GM20431 (cell line): ENCODE results near the gene MAP2K5.

Source experiments
- in situ Hi-C: fragments of 300-500 bp; cut with MseI, MboI; formaldehyde crosslinking; loops from one replicate; pipeline ENCODE4 v1.15.0; 2020; ENCODE audit warnings: low sequenced_read_pairs; ENCODE audit not compliant: unreplicated experiment

The MAP2K5 gene

DNA sequence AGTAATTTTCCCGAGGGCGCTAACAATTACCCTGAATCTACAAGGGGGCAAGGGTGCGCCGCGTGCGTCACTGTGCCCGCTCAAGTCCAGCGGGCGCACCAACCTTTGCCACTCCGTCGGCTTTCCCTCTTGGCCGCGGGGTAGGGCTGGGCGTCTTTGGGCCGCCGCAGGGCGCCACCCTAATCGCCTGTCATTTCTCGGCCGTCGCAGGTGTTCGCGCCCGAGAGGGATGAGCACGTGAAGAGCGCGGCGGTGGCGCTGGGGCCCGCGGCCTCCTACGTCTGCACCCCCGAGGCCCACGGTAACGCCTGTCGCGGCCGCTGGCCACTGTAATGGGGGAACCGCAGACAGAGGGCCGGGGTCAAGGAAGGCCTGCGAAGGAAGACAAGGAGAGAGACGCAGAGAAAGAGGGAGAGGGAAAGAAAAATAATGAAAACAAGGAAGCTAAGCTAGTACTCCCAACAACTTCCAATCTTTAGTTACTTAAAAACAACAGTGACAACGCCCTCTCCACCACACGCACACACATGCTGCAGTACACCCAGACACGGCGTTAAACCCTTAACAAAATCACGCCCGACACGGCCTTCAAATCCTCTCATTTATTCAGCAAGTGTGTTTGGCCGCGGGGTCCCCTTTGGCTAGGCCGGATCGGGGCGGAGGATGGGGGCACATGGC lies 286.6 kb downstream of the MAP2K5 start:
- in situ Hi-C loops, result loop anchor here (25.0 kb wide), 1 partner anchor 892 kb away; no protein-coding TSS in a partner anchor

DNA sequence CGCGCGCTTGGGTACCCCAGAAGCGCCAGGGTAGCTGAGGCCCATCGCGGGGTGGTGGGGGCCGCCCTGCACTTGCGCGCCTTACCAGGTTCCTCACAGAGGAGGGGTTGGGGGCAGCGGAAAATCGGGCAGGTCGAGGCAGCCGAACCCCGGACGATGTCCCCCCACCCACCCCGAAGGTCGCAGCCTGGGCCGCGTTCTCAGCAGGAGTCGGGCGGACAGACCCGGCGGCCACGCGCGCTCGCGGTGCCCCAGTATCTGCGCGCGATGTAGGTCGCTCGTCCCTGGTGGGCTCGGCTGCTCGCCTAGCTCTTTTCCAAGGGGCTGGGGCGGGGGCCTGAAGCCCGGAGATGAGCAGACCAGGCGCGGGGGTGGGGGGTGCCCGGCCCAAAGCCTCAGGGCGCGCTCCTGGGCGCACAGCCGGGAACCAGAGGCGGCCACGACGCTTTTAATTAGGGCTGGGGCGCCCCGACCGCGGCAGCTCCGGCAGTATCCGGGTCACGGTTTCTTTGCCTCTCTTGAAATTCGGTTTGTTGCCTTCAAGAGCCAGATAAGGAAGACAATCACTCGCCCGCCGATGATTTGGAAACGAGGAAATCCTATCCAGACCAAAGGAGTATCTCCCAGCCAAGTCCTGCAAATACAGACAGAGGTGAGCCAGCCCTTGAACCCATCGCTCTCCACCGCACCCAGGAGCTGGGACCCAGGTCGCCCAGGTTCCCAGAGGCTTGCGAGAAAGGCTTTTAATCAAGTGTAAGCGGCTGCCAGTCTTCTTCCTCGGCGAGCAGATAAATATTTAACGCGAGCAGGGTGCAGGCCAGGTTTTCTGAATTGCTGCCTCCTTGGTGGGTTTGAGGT lies 287.4 kb downstream of the MAP2K5 start:
- in situ Hi-C loops, result loop anchor here (10.0 to 25.0 kb wide), 2 partner anchors 365 to 893 kb away; no protein-coding TSS in a partner anchor

DNA sequence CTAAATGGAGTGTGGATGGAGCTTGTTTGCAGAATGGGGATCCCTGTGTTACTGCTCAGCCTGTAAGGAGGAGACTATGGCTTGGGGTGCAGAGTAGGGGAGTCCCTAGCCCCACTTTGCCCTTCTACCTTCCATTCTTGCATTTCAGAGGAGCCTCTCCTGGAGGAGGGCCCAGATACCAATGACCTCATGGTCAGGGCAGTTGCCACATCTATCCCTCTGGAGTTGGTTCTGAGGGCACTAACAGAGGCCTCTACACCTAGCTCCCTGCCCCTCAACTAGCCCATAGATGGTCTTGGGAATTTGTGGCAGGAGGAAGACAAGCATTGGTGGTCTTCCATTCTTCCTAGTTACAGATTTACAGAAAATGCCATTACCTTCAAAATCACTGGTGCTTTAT lies 288.9 kb downstream of the MAP2K5 start:
- in situ Hi-C loops, result loop anchor here (10.0 to 25.0 kb wide), 2 partner anchors 367 to 894 kb away; no protein-coding TSS in a partner anchor

DNA sequence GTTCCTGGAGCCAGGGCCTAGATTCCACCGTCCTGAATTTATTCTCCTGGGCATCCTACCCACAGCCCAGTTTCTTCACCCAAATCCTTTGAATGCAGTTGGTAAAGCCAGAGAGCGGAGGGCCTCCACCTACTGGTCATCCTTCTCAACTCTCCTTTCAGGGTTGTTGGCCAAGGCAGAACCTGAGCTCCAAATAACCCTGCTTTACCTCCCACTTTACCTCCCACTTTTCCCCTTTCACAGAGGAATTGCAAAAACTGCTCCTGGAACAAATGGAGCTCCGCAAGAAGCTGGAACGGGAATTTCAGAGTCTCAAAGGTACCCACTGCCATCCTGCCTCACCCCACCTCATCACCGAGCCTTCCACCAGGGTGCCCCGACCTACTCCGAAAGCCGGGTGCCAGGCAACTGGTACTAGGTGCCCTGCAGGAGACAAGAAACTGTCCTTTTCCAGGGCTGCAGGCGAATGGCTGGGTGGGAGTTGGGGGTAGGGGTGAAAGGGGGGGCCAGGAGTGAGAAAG lies 289.6 kb downstream of the MAP2K5 start:
- in situ Hi-C loops, result loop anchor here (10.0 to 25.0 kb wide), 2 partner anchors 367 to 895 kb away; no protein-coding TSS in a partner anchor

DNA sequence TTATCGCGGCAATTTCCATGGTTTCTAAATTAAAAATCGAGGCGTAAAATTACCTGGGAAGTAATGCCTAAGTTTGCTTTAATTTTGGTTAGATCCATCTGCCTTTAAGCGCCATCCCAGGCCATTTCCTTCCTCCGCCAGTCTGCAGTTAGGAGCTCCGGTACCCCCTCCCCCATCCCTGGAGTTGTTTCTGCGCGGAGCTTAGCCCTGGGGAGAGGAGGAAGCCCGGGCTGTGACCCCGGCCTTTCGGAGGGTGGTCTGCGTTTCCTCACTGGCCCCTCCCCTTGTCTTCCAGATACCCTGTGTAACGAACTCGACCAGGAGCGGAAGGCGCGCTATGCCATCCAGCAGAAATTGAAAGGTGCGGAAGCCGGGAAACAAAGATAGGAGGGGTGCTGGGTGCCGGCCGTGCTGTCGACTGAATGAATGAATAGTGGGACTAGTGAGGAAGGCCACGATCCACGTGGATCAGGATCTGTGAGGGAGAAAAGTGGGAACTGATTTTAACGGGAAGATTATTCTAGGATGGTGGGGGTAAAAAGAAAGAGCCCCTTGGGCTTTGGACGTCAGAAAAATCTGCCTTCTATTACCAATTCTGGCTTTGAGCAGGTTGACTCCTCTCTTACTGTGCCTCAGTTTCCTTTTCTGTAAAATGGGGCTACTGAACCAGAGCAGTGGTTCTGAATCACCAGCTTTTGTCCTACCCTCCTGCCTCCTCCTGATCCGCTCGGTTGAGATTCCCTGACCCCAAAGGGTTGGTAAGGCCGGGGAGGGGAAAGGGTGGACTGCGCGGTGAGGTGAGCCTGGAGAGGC lies 290.6 kb downstream of the MAP2K5 start:
- in situ Hi-C loops, result loop anchor here (10.0 to 25.0 kb wide), 2 partner anchors 368 to 896 kb away; no protein-coding TSS in a partner anchor

DNA sequence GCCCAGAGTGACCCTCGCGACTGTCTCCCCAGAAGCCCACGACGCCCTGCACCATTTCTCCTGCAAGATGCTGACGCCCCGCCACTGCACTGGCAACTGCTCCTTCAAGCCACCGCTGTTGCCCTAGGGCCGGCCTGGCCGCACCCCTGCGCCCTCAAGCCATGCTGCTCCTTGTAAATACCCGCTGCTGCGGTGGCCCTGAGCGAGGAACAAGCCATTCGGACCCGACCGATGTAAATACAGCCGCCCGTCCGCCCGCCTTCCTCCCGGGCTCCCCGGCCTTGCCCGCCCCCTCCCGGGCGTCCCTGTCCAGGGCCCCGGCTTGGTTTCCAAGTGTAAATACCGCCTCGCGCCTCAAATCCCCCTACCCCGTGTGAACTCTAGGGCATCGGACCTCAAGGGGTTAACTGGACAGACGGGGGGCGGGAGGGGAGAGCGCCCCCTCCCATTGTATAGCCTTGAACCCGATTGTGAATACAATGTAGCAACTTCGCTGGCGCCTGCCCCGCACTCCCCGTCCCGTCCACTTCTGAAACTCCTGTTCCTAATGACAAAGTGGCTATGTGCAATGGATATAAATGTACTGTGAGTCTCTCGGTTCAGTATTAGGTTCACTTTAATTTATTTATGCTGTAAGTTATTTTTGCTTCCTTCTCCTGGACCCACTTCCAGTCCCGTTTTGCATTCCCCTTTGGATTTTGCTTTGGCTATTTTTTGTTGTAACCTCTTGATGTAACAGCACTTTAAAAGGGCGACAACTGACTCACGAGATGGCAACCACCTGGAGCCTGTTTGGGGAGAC lies 291.4 kb downstream of the MAP2K5 start:
- in situ Hi-C loops, result loop anchor here (10.0 to 25.0 kb wide), 2 partner anchors 369 to 897 kb away; no protein-coding TSS in a partner anchor

DNA sequence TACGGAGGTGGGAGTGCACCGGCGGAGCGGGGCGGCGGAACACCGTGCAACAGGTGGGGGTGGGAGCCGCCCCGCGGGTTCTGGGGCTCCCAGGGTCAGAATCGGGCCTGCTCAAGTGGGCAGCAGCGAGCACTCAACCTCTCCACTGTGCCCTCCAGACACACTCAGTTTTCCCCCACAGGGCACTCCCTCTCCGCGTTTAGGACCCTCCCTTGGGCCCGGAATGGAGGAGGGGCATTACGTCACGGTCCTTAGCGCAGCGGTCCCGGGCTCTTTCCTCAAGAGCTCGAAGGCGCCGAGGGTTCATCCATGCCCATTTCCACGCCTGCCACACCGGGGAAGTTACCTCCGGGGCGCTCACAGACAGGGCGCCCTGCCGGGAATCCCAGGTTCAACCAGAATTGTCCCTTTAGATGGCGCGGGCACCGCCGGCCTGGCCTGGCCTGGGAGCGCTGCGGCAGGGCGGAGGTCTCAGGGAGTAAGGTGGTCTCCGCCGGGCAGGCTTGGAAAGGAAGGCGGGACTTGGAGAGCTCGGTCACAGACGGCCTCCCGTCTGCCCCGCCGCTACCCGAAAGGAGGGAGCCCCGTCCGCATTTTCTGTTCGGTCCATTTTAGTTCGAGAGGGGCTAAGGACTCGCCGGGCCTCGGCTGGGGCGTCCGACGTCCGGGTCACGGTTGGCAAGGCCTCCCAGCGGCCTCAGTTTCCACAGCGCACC lies 292.2 kb downstream of the MAP2K5 start:
- in situ Hi-C loops, result loop anchor here (10.0 to 25.0 kb wide), 2 partner anchors 370 to 897 kb away; no protein-coding TSS in a partner anchor

DNA sequence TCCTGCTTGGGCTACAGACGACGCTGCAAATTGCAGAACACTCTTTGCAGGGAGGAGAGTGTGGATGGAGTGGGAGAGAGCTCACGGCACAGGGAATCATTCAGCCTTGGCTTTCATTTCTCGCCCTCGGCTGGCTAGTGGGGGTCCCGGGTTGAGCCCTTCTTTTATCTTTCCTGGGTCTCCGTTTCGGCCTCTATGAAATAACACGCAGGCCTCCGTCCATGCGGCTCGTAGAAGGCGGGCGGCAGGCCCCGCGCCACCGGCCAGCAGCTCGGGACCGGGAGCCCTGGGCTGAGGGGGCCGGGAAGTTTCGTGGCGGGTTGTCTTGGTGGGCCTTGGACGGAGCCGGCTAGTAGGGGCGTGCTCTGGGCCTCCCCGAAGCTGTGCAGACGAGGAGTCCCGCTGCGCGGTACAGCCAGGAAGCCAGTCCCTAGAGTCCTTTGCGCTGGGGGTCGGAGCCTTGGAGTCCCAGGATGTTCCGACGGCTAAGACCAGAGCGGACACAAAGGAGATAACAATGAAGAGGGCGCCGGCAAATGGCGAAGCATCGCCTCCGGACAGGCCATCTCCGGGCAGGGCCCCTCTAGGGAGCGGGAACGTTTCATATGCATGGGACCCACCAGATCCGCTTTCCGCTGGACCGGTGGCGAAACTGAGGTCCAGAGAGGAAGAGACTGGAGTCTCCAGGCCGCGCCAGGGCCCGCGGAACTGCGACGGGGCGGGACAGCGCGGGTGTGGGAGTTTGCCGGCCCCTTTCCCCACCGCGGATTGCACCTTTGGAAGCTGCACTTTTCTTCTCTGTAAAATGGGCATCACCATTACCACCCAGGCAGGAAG lies 293.0 kb downstream of the MAP2K5 start:
- in situ Hi-C loops, result loop anchor here (10.0 to 25.0 kb wide), 2 partner anchors 371 to 898 kb away; no protein-coding TSS in a partner anchor

DNA sequence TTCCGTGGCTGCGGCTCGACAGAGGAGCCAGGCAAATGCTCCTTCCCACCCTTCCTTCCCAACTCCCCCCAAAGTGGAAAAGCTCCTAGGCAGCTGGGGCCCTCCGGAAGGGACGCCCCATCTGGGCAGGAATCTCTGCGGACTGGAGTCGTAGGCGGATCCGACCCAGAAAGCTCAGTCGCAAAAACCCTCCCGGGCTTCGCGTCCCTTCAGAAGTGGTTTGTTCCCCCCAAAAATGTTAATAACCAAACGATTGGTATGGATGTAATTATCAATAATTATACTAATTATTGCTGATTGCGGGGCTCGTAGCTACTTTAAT lies 293.6 kb downstream of the MAP2K5 start:
- in situ Hi-C loops, result loop anchor here (10.0 to 25.0 kb wide), 2 partner anchors 371 to 899 kb away; no protein-coding TSS in a partner anchor

DNA sequence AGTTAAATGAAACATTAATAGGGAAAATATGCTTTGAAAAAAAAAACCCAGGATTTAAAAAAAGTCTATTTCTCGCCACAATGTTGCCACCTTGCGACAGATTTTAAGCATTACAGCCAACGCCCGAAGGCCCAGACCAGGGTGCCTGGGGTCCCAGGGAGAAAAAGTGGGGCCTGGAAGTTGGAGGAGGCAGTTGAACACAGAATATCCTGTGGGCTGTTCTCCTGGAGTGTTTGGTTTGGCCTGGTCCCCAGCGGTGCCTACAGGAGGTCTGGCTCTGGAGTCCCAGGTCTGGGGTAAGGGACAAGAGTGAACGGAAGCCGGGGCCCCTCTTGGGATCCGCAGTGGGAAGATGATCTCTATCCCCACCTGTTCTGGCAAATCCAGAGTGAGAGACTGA lies 294.0 kb downstream of the MAP2K5 start:
- in situ Hi-C loops, result loop anchor here (10.0 to 25.0 kb wide), 2 partner anchors 372 to 899 kb away; no protein-coding TSS in a partner anchor

DNA sequence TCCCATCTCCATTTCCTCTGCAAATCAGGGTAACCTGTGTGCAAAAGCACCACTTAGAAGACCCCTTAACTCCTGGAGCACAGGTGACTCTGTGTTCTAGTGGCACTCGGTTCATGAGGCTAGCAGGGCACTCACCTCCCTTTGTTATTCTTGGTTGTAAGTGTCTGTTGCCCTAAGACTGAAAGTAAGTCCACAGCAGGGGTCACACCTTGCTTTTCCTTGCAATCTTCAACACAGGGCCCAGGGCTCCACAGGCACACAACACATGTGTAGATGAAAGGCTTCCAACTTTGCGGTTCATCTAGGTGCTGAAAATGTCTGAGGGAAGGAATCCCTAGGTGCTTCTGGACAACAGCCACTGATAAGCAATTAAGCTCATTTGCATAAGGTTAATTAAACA lies 294.5 kb downstream of the MAP2K5 start:
- in situ Hi-C loops, result loop anchor here (10.0 to 25.0 kb wide), 2 partner anchors 372 to 900 kb away; no protein-coding TSS in a partner anchor

DNA sequence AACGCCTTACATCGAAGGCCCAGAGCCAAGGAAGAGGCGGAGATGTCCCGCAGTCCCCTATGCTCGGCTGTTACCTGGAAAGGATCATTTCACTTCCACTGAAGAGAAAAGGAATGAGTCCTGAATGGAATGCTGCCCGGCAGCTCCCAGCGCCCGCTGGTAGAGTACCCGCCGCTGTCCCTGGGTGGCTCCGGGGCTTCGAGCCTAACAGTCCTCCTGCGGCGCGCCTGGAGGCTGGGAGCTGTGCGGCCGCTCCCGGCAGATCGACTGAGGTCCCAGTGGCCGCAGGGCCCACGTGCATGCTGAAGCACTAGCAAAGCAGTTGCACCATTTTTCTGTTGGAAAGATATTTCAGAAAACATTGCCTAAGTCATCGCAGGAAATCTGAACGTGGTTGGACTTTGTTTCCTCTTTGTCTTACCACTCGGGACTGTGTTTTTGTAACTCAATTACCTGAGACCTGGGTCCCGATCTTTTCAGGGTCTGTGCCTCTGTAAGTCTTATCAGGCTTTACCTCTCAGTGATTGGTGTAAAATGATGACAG lies 296.4 kb downstream of the MAP2K5 start:
- in situ Hi-C loops, result loop anchor here (10.0 to 25.0 kb wide), 2 partner anchors 374 to 902 kb away; no protein-coding TSS in a partner anchor

DNA sequence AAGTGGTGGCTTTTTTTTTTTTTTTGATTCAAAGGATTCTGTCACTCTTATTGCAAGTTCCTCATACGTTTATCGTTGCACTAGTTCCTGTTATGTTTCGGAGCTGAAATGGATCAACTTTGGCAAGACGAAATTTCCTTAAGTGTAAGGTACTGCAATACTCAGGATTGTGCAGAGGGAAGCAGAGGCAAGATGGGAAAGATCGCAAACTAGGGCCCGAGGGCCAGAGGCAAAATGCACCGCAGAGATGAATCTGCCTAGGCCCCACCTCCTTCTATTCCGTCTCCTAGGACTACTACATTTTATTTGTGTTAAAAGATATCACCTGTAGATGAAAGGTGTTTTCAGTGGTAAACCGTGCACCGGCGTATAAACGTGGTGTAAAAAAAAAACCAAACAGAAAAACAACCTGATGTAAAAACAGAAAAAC lies 297.0 kb downstream of the MAP2K5 start:
- in situ Hi-C loops, result loop anchor here (10.0 to 25.0 kb wide), 2 partner anchors 375 to 902 kb away; no protein-coding TSS in a partner anchor

DNA sequence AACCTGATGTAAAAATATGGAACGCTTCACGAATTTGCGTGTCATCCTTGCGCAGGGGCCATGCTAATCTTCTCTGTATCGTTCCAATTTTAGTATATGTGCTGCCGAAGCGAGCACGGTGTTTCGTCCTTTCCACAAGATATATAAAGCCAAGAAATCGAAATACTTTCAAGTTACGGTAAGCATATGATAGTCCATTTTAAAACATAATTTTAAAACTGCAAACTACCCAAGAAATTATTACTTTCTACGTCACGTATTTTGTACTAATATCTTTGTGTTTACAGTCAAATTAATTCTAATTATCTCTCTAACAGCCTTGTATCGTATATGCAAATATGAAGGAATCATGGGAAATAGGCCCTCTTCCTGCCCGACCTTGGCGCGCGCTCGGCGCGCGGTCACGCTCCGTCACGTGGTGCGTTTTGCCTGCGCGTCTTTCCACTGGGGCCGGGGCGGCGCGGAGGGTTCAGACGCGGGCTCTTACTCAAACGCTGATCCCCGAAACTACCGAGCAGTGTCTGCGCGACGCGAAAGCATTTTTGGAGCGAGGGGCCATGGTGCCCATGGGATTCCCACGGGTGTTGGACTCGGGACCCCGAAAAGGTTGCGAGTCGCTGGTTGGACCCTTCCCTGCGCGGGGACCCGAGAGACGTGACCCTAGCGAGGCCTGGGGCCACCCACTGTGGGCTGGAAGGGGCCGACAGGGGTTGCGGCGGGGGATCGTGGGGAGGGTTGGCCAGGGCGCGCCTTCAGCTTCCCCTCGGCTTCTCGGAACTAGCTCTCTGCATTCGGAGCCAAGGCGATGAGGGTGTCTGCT lies 297.6 kb downstream of the MAP2K5 start, which contains the start of gene RNU6-1:
Gene RNU6-1, minus strand, starts transcription at position 117 of the 820 bp plus-strand sequence.
- in situ Hi-C loops, result loop anchor here (10.0 to 25.0 kb wide), 2 partner anchors 375 to 903 kb away; no protein-coding TSS in a partner anchor

DNA sequence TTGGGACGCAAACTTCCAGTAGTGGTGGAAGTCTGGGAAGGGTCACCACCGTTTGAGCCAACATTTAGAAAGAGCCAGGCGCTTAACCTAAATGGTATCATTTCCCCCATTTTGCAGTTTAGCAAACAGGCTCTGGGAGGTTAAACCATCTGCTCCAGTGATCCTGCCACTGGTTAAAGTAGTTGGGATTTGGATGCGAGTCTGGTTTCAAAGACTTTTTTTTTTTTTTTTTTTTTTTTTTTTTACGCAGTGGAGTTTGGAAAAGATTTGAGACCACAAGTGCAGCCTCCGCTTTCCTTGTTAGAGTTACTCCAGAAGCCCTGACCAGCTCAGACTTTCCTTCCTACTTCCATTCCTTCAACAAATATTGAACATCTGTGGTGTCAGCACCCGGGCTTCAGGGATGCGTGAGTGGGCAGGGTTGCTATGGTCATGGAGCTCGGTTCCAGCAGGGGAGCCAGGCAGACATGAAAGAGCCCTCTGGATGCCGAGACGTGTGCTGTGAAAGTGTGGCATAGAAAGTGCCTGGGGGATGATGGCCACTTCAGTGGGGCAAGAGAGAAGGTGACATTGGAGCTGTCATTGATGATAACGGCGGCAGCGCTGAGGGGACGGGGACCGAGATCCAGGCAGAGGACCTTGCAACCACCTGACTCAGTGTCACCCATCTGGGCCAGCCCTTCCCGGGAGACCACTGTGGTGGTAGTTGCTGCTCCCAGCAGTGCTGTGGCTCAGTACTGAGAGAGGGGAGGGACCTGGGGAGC lies 298.4 kb downstream of the MAP2K5 start:
- in situ Hi-C loops, result loop anchor here (25.0 kb wide), 1 partner anchor 904 kb away; no protein-coding TSS in a partner anchor
